ENCODE measurements around the gene ERF.

ERF gene

DNA sequence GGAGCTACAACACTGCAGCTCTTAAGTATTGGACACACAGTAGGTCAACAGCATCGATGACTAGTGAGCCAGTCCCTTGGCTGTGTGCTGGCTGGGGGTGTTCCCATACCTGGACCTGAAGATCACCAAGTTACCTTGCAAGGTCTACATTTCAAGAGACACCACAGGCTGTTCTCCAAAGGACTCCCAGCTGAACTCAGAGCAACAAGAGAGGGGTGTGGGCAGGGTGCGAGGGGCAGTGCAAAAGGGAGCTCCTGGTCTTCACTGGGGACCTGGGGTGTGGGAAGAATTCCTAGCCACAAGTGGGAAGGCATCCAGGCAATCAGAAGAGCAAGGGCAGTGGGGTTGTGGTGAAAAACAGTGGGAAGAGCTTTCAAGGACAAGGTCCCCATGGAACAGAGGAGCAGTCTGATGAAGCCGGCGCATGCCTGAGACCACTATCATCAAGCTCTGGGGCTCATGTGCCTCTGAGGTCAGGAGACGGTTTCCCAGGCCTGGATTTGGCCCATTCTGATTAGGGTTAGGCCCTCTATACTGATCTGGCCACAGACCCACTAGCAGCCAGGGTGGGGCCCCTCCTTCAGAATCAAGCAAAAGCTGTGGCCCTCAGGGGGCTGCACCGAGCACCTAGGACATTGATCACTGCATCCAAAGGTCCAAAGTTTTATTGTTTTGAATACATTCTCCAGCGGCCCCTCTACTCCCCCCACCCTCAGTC lies 7.8 kb downstream of the ERF start:
- no peak for ATAC-seq
- TF ChIP-seq, protein P1, sequence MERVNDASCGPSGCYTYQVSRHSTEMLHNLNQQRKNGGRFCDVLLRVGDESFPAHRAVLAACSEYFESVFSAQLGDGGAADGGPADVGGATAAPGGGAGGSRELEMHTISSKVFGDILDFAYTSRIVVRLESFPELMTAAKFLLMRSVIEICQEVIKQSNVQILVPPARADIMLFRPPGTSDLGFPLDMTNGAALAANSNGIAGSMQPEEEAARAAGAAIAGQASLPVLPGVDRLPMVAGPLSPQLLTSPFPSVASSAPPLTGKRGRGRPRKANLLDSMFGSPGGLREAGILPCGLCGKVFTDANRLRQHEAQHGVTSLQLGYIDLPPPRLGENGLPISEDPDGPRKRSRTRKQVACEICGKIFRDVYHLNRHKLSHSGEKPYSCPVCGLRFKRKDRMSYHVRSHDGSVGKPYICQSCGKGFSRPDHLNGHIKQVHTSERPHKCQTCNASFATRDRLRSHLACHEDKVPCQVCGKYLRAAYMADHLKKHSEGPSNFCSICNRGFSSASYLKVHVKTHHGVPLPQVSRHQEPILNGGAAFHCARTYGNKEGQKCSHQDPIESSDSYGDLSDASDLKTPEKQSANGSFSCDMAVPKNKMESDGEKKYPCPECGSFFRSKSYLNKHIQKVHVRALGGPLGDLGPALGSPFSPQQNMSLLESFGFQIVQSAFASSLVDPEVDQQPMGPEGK (CRISPR knock-in tag; IDR thresholded peaks at IDR 0.05; ENCODE audit: borderline replicate concordance), result no peak
- TF ChIP-seq RARB (CRISPR knock-in tag; IDR thresholded peaks at IDR 0.05) (no peak), PPARA (CRISPR knock-in tag; IDR thresholded peaks at IDR 0.05; ENCODE audit: borderline replicate concordance) (no peak), ZNF8 (CRISPR knock-in tag; IDR thresholded peaks at IDR 0.05) (no peak), ISL1 (CRISPR knock-in tag; IDR thresholded peaks at IDR 0.05) (no peak), ZFP30 (CRISPR knock-in tag; IDR thresholded peaks at IDR 0.05) (no peak), GLIS3 (CRISPR knock-in tag; IDR thresholded peaks at IDR 0.05) (0 out of 2 replicates have a peak, but pooled peaks have one; percentile 12)
- TF ChIP-seq, protein P2, sequence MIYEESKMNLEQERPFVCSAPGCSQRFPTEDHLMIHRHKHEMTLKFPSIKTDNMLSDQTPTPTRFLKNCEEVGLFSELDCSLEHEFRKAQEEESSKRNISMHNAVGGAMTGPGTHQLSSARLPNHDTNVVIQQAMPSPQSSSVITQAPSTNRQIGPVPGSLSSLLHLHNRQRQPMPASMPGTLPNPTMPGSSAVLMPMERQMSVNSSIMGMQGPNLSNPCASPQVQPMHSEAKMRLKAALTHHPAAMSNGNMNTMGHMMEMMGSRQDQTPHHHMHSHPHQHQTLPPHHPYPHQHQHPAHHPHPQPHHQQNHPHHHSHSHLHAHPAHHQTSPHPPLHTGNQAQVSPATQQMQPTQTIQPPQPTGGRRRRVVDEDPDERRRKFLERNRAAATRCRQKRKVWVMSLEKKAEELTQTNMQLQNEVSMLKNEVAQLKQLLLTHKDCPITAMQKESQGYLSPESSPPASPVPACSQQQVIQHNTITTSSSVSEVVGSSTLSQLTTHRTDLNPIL (CRISPR knock-in tag; IDR thresholded peaks at IDR 0.05; ENCODE audit: low read depth), result no peak

GRCh38 chr19:42246143-42246921 lies 8.6 kb downstream of the ERF start:
- ATAC-seq, result peak; percentile 4; the same call in 2 of the 3 replicates
- TF ChIP-seq, protein P1 (CRISPR knock-in tag; IDR thresholded peaks at IDR 0.05; ENCODE audit: borderline replicate concordance), result peak; percentile 61; the same call in 1 of the 2 replicates
- no peak for TF ChIP-seq ARNTL (CRISPR knock-in tag; IDR thresholded peaks at IDR 0.05; ENCODE audit: borderline replicate concordance, low read depth)

- no peak for ATAC-seq
Observed at GRCh38 chr19:42245231-42245630, 9.7 kb downstream of the ERF start.

More at GRCh38 chr19:42245231-42245630, 9.7 kb downstream of the ERF start:
- TF ChIP-seq ZC3H10 (CRISPR knock-in tag; IDR thresholded peaks at IDR 0.05) (no peak), PPARA (CRISPR knock-in tag; IDR thresholded peaks at IDR 0.05; ENCODE audit: borderline replicate concordance) (no peak), SNAI2 (CRISPR knock-in tag; IDR thresholded peaks at IDR 0.05) (no peak), OSR1 (CRISPR knock-in tag; IDR thresholded peaks at IDR 0.05) (no peak), TOX (CRISPR knock-in tag; IDR thresholded peaks at IDR 0.05; ENCODE audit: borderline replicate concordance) (no peak), GLIS3 (CRISPR knock-in tag; IDR thresholded peaks at IDR 0.05) (no peak), ESRRG (CRISPR knock-in tag; IDR thresholded peaks at IDR 0.05) (no peak), ARNTL (CRISPR knock-in tag; IDR thresholded peaks at IDR 0.05; ENCODE audit: borderline replicate concordance, low read depth) (no peak), TSHZ2 (CRISPR knock-in tag; IDR thresholded peaks at IDR 0.05) (no peak), ZNF565 (CRISPR knock-in tag; conservative IDR thresholded peaks at IDR 0.05; ENCODE audit: low read depth) (no peak), CSDC2 (CRISPR knock-in tag; IDR thresholded peaks at IDR 0.05) (no peak), ZFP3 (CRISPR knock-in tag; IDR thresholded peaks at IDR 0.05) (no peak), BACH2 (CRISPR knock-in tag; IDR thresholded peaks at IDR 0.05; ENCODE audit: borderline replicate concordance) (no peak), RARB (CRISPR knock-in tag; IDR thresholded peaks at IDR 0.05) (no peak), ZNF8 (CRISPR knock-in tag; IDR thresholded peaks at IDR 0.05) (no peak)
- TF ChIP-seq, protein P3, sequence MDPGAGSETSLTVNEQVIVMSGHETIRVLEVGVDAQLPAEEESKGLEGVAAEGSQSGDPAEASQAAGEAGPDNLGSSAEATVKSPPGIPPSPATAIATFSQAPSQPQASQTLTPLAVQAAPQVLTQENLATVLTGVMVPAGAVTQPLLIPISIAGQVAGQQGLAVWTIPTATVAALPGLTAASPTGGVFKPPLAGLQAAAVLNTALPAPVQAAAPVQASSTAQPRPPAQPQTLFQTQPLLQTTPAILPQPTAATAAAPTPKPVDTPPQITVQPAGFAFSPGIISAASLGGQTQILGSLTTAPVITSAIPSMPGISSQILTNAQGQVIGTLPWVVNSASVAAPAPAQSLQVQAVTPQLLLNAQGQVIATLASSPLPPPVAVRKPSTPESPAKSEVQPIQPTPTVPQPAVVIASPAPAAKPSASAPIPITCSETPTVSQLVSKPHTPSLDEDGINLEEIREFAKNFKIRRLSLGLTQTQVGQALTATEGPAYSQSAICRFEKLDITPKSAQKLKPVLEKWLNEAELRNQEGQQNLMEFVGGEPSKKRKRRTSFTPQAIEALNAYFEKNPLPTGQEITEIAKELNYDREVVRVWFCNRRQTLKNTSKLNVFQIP (CRISPR knock-in tag; IDR thresholded peaks at IDR 0.05; ENCODE audit: borderline replicate concordance, low read depth), result no peak
- TF ChIP-seq, protein P1 (CRISPR knock-in tag; IDR thresholded peaks at IDR 0.05; ENCODE audit: borderline replicate concordance), result no peak
- TF ChIP-seq, protein P4, sequence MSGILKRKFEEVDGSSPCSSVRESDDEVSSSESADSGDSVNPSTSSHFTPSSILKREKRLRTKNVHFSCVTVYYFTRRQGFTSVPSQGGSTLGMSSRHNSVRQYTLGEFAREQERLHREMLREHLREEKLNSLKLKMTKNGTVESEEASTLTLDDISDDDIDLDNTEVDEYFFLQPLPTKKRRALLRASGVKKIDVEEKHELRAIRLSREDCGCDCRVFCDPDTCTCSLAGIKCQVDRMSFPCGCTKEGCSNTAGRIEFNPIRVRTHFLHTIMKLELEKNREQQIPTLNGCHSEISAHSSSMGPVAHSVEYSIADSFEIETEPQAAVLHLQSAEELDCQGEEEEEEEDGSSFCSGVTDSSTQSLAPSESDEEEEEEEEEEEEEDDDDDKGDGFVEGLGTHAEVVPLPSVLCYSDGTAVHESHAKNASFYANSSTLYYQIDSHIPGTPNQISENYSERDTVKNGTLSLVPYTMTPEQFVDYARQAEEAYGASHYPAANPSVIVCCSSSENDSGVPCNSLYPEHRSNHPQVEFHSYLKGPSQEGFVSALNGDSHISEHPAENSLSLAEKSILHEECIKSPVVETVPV (CRISPR knock-in tag; IDR thresholded peaks at IDR 0.05), result no peak

All from SK-N-SH treated with all-trans-retinoic acid at 6 μM for 48 hours (cell line).